Astrocyte of the cerebellum (primary cell): Measurements from ENCODE around the gene INTS6.

ENCODE experiments used
- DNase-seq: peaks from one replicate; pipeline ENCODE4 v3.0.0-alpha.2; 2011; ENCODE audit warnings: low read depth
- H3K4me3 ChIP-seq: 2 replicates; pipeline ENCODE4 v1.5.1; 2011; ENCODE audit warnings: mild to moderate bottlenecking, low read depth, low read length, moderate library complexity
- in situ Hi-C: cut with HindIII; loops from 2 replicates; pipeline ENCODE4 v1.10.0; 2017; ENCODE audit warnings: low sequenced_read_pairs
- TF ChIP-seq, protein P1 (sequence below): IDR thresholded peaks from 2 replicates; pipeline ENCODE4 v1.5.1; 2012; ENCODE audit warnings: low read length, low read depth, moderate library complexity, mild to moderate bottlenecking; ENCODE audit errors: missing control alignments

The INTS6 gene

DNA sequence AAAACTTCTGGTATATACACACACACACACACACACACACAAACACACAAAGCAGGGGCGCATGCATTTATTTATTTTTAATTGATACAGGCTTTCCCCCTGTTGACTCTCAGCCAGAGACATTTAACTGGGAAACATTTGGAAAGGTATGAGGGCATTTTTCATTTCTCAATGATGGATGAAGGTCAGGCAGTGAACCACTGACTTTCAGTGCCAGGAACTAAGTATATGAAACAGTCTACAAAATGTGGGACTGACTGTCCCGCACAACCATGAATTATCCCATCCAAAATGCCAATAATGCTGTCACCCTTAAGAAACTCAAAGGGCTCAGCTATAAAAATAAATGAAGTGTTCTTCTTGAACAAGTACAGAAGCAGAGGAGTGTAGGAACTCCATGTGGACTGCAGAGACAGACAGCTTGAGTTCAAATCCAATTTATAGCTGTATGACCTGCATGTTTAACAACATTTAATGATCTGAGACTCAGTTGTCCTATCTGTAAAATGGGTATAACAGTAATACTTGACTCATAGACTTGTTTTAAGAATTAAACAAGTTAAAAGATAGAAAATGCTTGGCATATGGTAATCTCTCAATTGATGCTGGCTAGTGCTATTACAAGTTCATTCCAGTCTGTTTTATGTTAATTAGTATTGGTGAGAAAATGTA is 25.0 kb upstream of the INTS6 start:
- DNase-seq, result no peak
- TF ChIP-seq, protein P1, sequence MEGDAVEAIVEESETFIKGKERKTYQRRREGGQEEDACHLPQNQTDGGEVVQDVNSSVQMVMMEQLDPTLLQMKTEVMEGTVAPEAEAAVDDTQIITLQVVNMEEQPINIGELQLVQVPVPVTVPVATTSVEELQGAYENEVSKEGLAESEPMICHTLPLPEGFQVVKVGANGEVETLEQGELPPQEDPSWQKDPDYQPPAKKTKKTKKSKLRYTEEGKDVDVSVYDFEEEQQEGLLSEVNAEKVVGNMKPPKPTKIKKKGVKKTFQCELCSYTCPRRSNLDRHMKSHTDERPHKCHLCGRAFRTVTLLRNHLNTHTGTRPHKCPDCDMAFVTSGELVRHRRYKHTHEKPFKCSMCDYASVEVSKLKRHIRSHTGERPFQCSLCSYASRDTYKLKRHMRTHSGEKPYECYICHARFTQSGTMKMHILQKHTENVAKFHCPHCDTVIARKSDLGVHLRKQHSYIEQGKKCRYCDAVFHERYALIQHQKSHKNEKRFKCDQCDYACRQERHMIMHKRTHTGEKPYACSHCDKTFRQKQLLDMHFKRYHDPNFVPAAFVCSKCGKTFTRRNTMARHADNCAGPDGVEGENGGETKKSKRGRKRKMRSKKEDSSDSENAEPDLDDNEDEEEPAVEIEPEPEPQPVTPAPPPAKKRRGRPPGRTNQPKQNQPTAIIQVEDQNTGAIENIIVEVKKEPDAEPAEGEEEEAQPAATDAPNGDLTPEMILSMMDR, result no peak
- no peak overlapping the region for H3K4me3 ChIP-seq
- in situ Hi-C loops, result no loop called here

GRCh38 chr13:51477149-51477548 is 24.3 kb upstream of the INTS6 start:
- TF ChIP-seq, protein P1, result no peak
- in situ Hi-C loops, result no loop called here
- no peak for DNase-seq
- H3K4me3 ChIP-seq, result no peak overlapping the region

GRCh38 chr13:51475727-51476501 is 23.1 kb upstream of the INTS6 start:
- TF ChIP-seq, protein P1, result no peak
- no peak overlapping the region for H3K4me3 ChIP-seq
- no peak for DNase-seq
- in situ Hi-C loops, result no loop called here

DNA sequence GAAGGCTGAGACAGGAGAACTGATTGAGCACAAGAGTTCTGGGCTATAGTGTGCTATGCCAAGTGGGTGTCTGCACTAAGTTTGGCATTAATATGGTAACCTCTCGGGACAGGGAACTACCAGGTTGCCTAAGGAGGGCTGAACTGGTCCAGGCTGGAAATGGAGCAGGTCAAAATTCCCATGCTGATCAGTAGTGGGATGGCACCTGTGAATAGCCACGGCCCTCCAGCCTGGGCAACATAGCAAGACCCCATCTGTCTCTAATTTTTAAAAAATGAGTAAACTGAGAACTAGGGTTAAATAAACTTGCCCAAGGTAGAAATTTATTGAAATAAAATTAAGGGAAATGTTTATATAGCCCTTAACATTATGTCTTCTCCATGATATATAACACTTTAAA is 17.0 kb upstream of the INTS6 start:
- no peak overlapping the region for H3K4me3 ChIP-seq
- in situ Hi-C loops, result loop anchor here (25.0 kb wide), 1 partner anchor 268 kb away; no protein-coding TSS in a partner anchor
- DNase-seq, result no peak
- TF ChIP-seq, protein P1, result no peak

- H3K4me3 ChIP-seq, result no peak overlapping the region
- no peak for DNase-seq
- in situ Hi-C loops, result loop anchor here (25.0 kb wide), 1 partner anchor 270 kb away; no protein-coding TSS in a partner anchor
- TF ChIP-seq, protein P1, result no peak
Observed at GRCh38 chr13:51467730-51468129, 14.9 kb upstream of the INTS6 start.

DNA sequence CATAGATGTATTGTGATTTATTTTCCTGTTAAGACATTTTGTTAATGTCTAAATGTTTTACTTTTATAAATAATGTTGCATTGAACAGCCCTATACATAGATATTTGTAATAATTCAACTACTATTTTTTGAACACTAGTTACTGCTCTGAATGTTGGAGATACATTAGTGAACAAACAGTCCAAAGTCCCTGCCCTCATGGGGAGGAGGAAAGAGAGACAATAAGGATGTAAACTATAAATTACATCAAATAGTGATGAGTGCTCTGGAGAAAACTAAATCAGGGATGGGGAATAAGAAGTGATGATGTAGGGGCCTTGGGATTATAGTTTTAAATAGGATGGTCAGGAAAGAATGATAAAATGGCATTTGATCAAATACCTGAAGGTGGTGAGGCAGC is 12.3 kb upstream of the INTS6 start:
- in situ Hi-C loops, result loop anchor here (25.0 kb wide), 1 partner anchor 272 kb away; no protein-coding TSS in a partner anchor
- TF ChIP-seq, protein P1, result no peak
- no peak for DNase-seq
- H3K4me3 ChIP-seq, result no peak overlapping the region
